Left lung (tissue), 10 donors: ENCODE results near the gene DCDC2. TPM values are rescaled to one million over a fixed set of nuclear protein-coding genes. Genes with fewer than 3 reads are reported as not detected.
"Not testable (repeated sequence)": the region's sequence is repeated elsewhere in the genome, so short reads cannot be mapped to it uniquely, and the experiment has no call there.

Experiments used
- ATAC-seq: fragments of 200-7000 bp; cut with Tn5 transposase; one replicate; pipeline ENCODE4 v1.9.1; 2020; ENCODE audit warnings: moderate library complexity
- DNase-seq, 4 donors: peaks; one replicate each; pipeline ENCODE4 v3.0.0-alpha.2; 2013 to 2020
- H3K27ac ChIP-seq, 2 donors: fragments of 200-600 bp; sonication (generic) in 1 of 2; one replicate each; pipeline versions ENCODE4 v1.5.0 to v1.8.0; 2020 to 2021
- H3K27me3 ChIP-seq, 2 donors: fragments of 200-600 bp; sonication (generic) in 1 of 2; one replicate each; pipeline versions ENCODE4 v1.5.0 to v1.8.0; 2020 to 2021
- H3K36me3 ChIP-seq, 2 donors: fragments of 200-600 bp; sonication (generic) in 1 of 2; one replicate each; pipeline versions ENCODE4 v1.5.0 to v1.8.0; 2020 to 2021
- H3K4me1 ChIP-seq, 2 donors: fragments of 200-600 bp; one replicate each; pipeline ENCODE4 v1.8.0; 2021
- H3K4me3 ChIP-seq, 2 donors: fragments of 200-600 bp; sonication (generic) in 1 of 2; one replicate each; pipeline versions ENCODE4 v1.5.0 to v1.8.0; 2020 to 2021; ENCODE audit warnings: mild to moderate bottlenecking in 1 of 2
- H3K9me3 ChIP-seq, 2 donors: fragments of 200-600 bp; sonication (generic) in 1 of 2; one replicate each; pipeline versions ENCODE4 v1.5.0 to v1.8.0; 2020 to 2021
- CTCF ChIP-seq, 2 donors: fragments of 200-600 bp; sonication (generic) in 1 of 2; IDR thresholded peaks; one replicate each; pipeline versions ENCODE4 v1.5.0 to v1.8.0; 2021; ENCODE audit warnings: antibody characterized with exemption in 2 of 2
- intact Hi-C, 2 donors: fragments of 100-400 bp; cut with DNase I; formaldehyde crosslinking; loops; one replicate each; pipeline versions ENCODE4 v1.11.2 to v1.14.2; 2022
- polyA plus RNA-seq, 6 donors: library from polyadenylated mRNA; unstranded; fragments of 120-200 nt; gene quantifications; one replicate each; pipeline ENCODE4 v1.2.1, GENCODE V29; 2013; ENCODE audit not compliant: insufficient read length in 6 of 6
- total RNA-seq, 2 donors: library from RNA; stranded (reverse); fragmentation: NEBNext Ultra II Directional; extraction: Animal tissue kit (Norgen Biotek cat#: 25700); gene quantifications; one replicate each; pipeline ENCODE4 v1.2.1, GENCODE V29; 2021
- donor health status: DM: no; HTN: yes; CAD: no.
- donor health status: DM: no; HTN: no; CAD: no.

Gene DCDC2
- total and polyA plus RNA-seq, 8 donors, result 7.8 to 13.7 (median 10.5) TPM

GRCh38 chr6:24207413-24207812, 150.4 kb downstream of the DCDC2 start:
- no peak for ATAC-seq
- DNase-seq, result no peak
- no peaks in the 10 kb centered on the region for H3K27me3 ChIP-seq
- no peak overlapping the region for H3K4me3 ChIP-seq
- no peak for TF ChIP-seq CTCF (IDR thresholded peaks at IDR 0.05)
- H3K9me3 ChIP-seq, result no peaks in the 10 kb centered on the region
- H3K36me3 ChIP-seq, result no peaks in the 10 kb centered on the region
- no peaks in the 10 kb centered on the region for H3K4me1 ChIP-seq
- intact Hi-C loops, result no loop called here
- H3K27ac ChIP-seq, result no peak overlapping the region

GRCh38 chr6:24205020-24205492, 152.8 kb downstream of the DCDC2 start:
- no peaks in the 10 kb centered on the region for H3K36me3 ChIP-seq
- no peaks in the 10 kb centered on the region for H3K27me3 ChIP-seq
- H3K9me3 ChIP-seq, result no peaks in the 10 kb centered on the region
- intact Hi-C loops, result no loop called here
- TF ChIP-seq CTCF (IDR thresholded peaks at IDR 0.05), result peak; percentile 23 to 29
- H3K4me3 ChIP-seq, result no peak overlapping the region
- peak in 2 of 4 donors; percentile 26 to 46 for DNase-seq
- peak; percentile 56 for ATAC-seq
- H3K27ac ChIP-seq, result no peak overlapping the region
- H3K4me1 ChIP-seq, result no peaks in the 10 kb centered on the region

GRCh38 chr6:24204113-24204512, 153.7 kb downstream of the DCDC2 start:
- H3K9me3 ChIP-seq, H3K27ac ChIP-seq, ATAC-seq, H3K4me3 ChIP-seq, H3K4me1 ChIP-seq, H3K36me3 ChIP-seq, intact Hi-C loops, H3K27me3 ChIP-seq, DNase-seq: not testable (repeated sequence)

- intact Hi-C loops, result no loop called here
- Histone ChIP-seq H3K4me3 (no peak overlapping the region), H3K36me3 (no peaks in the 10 kb centered on the region), H3K27me3 (no peaks in the 10 kb centered on the region), H3K4me1 (no peaks in the 10 kb centered on the region), H3K27ac (no peak overlapping the region), H3K9me3 (no peaks in the 10 kb centered on the region)
- no peak for ATAC-seq
- DNase-seq, result no peak
- no peak for TF ChIP-seq CTCF (IDR thresholded peaks at IDR 0.05)
Observed at GRCh38 chr6:24197892-24198291, 160.0 kb downstream of the DCDC2 start.

- H3K27ac ChIP-seq, result no peak overlapping the region
- H3K9me3 ChIP-seq, result no peaks in the 10 kb centered on the region
- intact Hi-C loops, result no loop called here
- no peak overlapping the region for H3K4me3 ChIP-seq
- no peaks in the 10 kb centered on the region for H3K27me3 ChIP-seq
- DNase-seq (no peak), ATAC-seq (no peak)
- no peaks in the 10 kb centered on the region for H3K4me1 ChIP-seq
- TF ChIP-seq CTCF (IDR thresholded peaks at IDR 0.05), result no peak
- no peaks in the 10 kb centered on the region for H3K36me3 ChIP-seq
Observed at GRCh38 chr6:24195836-24196597, 161.8 kb downstream of the DCDC2 start.
